HFFc6 (cell line): ENCODE results near the gene TPST2. TPM values are rescaled to one million over a fixed set of nuclear protein-coding genes. Genes with fewer than 3 reads are reported as not detected.

Experiments
- DNase-seq: peaks from one replicate; pipeline ENCODE4 v3.0.0-alpha.2; 2018
- H3K27ac Mint-ChIP-seq: 2 replicates; pipeline ENCODE4 v1.8.0; 2020; ENCODE audit warnings: mild to moderate bottlenecking, mixed read lengths
- H3K27me3 Mint-ChIP-seq: 2 replicates; pipeline ENCODE4 v1.8.0; 2021; ENCODE audit warnings: mild to moderate bottlenecking, moderate library complexity, mixed read lengths; ENCODE audit not compliant: insufficient read depth
- H3K36me3 Mint-ChIP-seq: 2 replicates; pipeline ENCODE4 v1.8.0; 2021; ENCODE audit warnings: low read depth, mixed read lengths
- H3K4me1 Mint-ChIP-seq: 2 replicates; pipeline ENCODE4 v1.8.0; 2020; ENCODE audit warnings: low read depth, mixed read lengths
- H3K4me3 Mint-ChIP-seq: 2 replicates; pipeline ENCODE4 v1.8.0; 2020; ENCODE audit warnings: mild to moderate bottlenecking, moderate library complexity, mixed read lengths
- H3K9me3 Mint-ChIP-seq: 2 replicates; pipeline ENCODE4 v1.8.0; 2020; ENCODE audit warnings: mild to moderate bottlenecking, mixed read lengths
- CTCF ChIP-seq: fragments of 200-600 bp; sonication (generic); IDR thresholded peaks from 2 replicates; pipeline ENCODE4 v1.5.0; 2021; ENCODE audit warnings: antibody characterized with exemption, mild to moderate bottlenecking
- total RNA-seq, 6 experiments: library from RNA; stranded (reverse); fragmentation: NEBNext Ultra II Directional; extraction: Animal tissue kit (Norgen Biotek cat#: 25700); gene quantifications; 2 replicates in 1 of 6; 3 replicates in 5 of 6; pipeline ENCODE4 v1.2.3, GENCODE V29; 2021

TPST2 gene
- total RNA-seq, 6 experiments from 2014 or later, result 66.8 to 75.5 (median 73.8) TPM

- 0 out of 2 replicates have a peak, but pooled peaks cover 4% of the 10 kb centered on the region for H3K36me3 Mint-ChIP-seq
- H3K9me3 Mint-ChIP-seq, result no peaks in the 10 kb centered on the region
- H3K4me1 Mint-ChIP-seq, result peaks cover 68% of the 10 kb centered on the region
- H3K27ac Mint-ChIP-seq, result peak within 1 kb of the TSS; percentile 82
- TF ChIP-seq CTCF, result no peak
- peak; percentile 81 for DNase-seq
- peak within 1 kb of the TSS; percentile 92 for H3K4me3 Mint-ChIP-seq
- H3K27me3 Mint-ChIP-seq, result no peaks in the 10 kb centered on the region; the same call in 1 of the 2 replicates
Measured at GRCh38 chr22:26483439-26484359, 106.2 kb downstream of the TPST2 start, which contains the start of the genes HPS4 and SRRD. Gene HPS4 (minus strand): TSS chr22:26483783. CDS start chr22:26481762, 2,021 bp downstream. Gene SRRD (plus strand): TSS chr22:26483877. CDS start chr22:26483891, 14 bp downstream.

GRCh38 chr22:26483043-26483438, 106.9 kb downstream of the TPST2 start:
- peaks cover 5% of the 10 kb centered on the region for H3K36me3 Mint-ChIP-seq
- H3K27me3 Mint-ChIP-seq, result no peaks in the 10 kb centered on the region; the same call in 1 of the 2 replicates
- peaks cover 70% of the 10 kb centered on the region for H3K4me1 Mint-ChIP-seq
- H3K4me3 Mint-ChIP-seq, result peak overlapping the region; percentile 92
- H3K9me3 Mint-ChIP-seq, result no peaks in the 10 kb centered on the region
- H3K27ac Mint-ChIP-seq, result peak overlapping the region; percentile 82
- no peak for DNase-seq
- no peak for TF ChIP-seq CTCF

- Mint-ChIP-seq H3K27me3 (no peaks in the 10 kb centered on the region; the same call in 1 of the 2 replicates), H3K4me1 (peaks cover 79% of the 10 kb centered on the region), H3K27ac (no peak overlapping the region), H3K36me3 (peaks cover 14% of the 10 kb centered on the region), H3K9me3 (no peaks in the 10 kb centered on the region), H3K4me3 (peak overlapping the region; percentile 92)
- no peak for DNase-seq
- TF ChIP-seq CTCF, result no peak
Measured at GRCh38 chr22:26482161-26482560, 107.8 kb downstream of the TPST2 start.

- no peak overlapping the region for H3K27ac Mint-ChIP-seq
- no peak overlapping the region for H3K4me3 Mint-ChIP-seq
Measured at GRCh38 chr22:26481694-26482093, 108.2 kb downstream of the TPST2 start.

More at GRCh38 chr22:26481694-26482093, 108.2 kb downstream of the TPST2 start:
- Mint-ChIP-seq H3K27me3 (no peaks in the 10 kb centered on the region; the same call in 1 of the 2 replicates), H3K4me1 (peaks cover 83% of the 10 kb centered on the region), H3K36me3 (peaks cover 18% of the 10 kb centered on the region), H3K9me3 (no peaks in the 10 kb centered on the region)
- no peak for TF ChIP-seq CTCF
- DNase-seq, result no peak
